Measurements from ENCODE around the gene ZNF48. TPM values are rescaled to one million over a fixed set of nuclear protein-coding genes. Genes with fewer than 3 reads are reported as not detected.

ZNF48 gene
- total and polyA plus RNA-seq, 8 donors: 3.9 to 33.6 (median 5.4) TPM

GRCh38 chr16:30357085-30357714, 38.0 kb upstream of the ZNF48 start:
- Histone ChIP-seq H3K27ac (peak overlapping the region in 4 of 5 donors; percentile 95 to 98 (median 97)), H3K27me3 (no peaks in the 10 kb centered on the region), H3K4me1 (peaks cover 41 to 53% (median 47%) of the 10 kb centered on the region in 4 donors), H3K4me3 (no peak overlapping the region), H3K36me3 (peaks cover 49 to 71% (median 69%) of the 10 kb centered on the region in 4 donors), H3K9me3 (no peaks in the 10 kb centered on the region)
- no peak for DNase-seq
- WGBS, 5 donors: 59 to 79% (median 63%) methylated on average over 5 of the region's 5 CpGs
- TF ChIP-seq POLR2AphosphoS5 (IDR thresholded peaks at IDR 0.05) (no peak), EP300 (IDR thresholded peaks at IDR 0.05) (no peak), POLR2A (IDR thresholded peaks at IDR 0.05) (no peak), CTCF (IDR thresholded peaks at IDR 0.05) (no peak)
- intact Hi-C loops (cut with DNase I; ENCODE audit: low total_unique reads): no loop called here

- intact Hi-C loops (cut with DNase I; ENCODE audit: low total_unique reads): no loop called here
- no peaks in the 10 kb centered on the region for H3K9me3 ChIP-seq
- peaks cover 34 to 46% (median 39%) of the 10 kb centered on the region in 4 donors for H3K4me1 ChIP-seq
- no peak for DNase-seq
- 80 to 85% (median 80%) methylated on average over 25 to 37 of the region's 37 CpGs for WGBS, 5 donors
- peaks cover 47 to 71% (median 69%) of the 10 kb centered on the region in 4 donors for H3K36me3 ChIP-seq
- no peak for TF ChIP-seq CTCF (IDR thresholded peaks at IDR 0.05)
- TF ChIP-seq POLR2AphosphoS5 (IDR thresholded peaks at IDR 0.05): no peak
- TF ChIP-seq EP300 (IDR thresholded peaks at IDR 0.05): no peak
- TF ChIP-seq POLR2A (IDR thresholded peaks at IDR 0.05): no peak
- H3K27me3 ChIP-seq: no peaks in the 10 kb centered on the region
- H3K4me3 ChIP-seq: no peak overlapping the region
- H3K27ac ChIP-seq: peak overlapping the region in 3 of 5 donors; percentile 50 to 97 (median 97)
Measured at GRCh38 chr16:30357715-30358576, 37.3 kb upstream of the ZNF48 start.

- no peaks in the 10 kb centered on the region for H3K27me3 ChIP-seq
- H3K36me3 ChIP-seq: peaks cover 41 to 71% (median 69%) of the 10 kb centered on the region in 4 donors
- H3K27ac ChIP-seq: no peak overlapping the region
- TF ChIP-seq POLR2A (IDR thresholded peaks at IDR 0.05) (no peak), POLR2AphosphoS5 (IDR thresholded peaks at IDR 0.05) (no peak), EP300 (IDR thresholded peaks at IDR 0.05) (no peak), CTCF (IDR thresholded peaks at IDR 0.05) (no peak)
- H3K9me3 ChIP-seq: no peaks in the 10 kb centered on the region
- 89 to 95% (median 91%) methylated on average over 9 of the region's 9 CpGs for WGBS, 5 donors
- H3K4me3 ChIP-seq: no peak overlapping the region
- no peak for DNase-seq
- peaks cover 28 to 40% (median 33%) of the 10 kb centered on the region in 4 donors for H3K4me1 ChIP-seq
- intact Hi-C loops (cut with DNase I; ENCODE audit: low total_unique reads): no loop called here
Measured at GRCh38 chr16:30358577-30358936, 36.7 kb upstream of the ZNF48 start.

GRCh38 chr16:30358990-30359870, 36.0 kb upstream of the ZNF48 start:
- H3K27ac ChIP-seq: no peak overlapping the region
- H3K4me3 ChIP-seq: no peak overlapping the region
- DNase-seq: no peak
- no peaks in the 10 kb centered on the region for H3K27me3 ChIP-seq
- peaks cover 38 to 74% (median 73%) of the 10 kb centered on the region in 4 donors for H3K36me3 ChIP-seq
- H3K4me1 ChIP-seq: peaks cover 21 to 33% (median 27%) of the 10 kb centered on the region in 4 donors
- intact Hi-C loops (cut with DNase I; ENCODE audit: low total_unique reads): no loop called here
- no peak for TF ChIP-seq CTCF (IDR thresholded peaks at IDR 0.05)
- WGBS, 5 donors: 84 to 89% (median 86%) methylated on average over 21 to 28 of the region's 28 CpGs
- no peaks in the 10 kb centered on the region for H3K9me3 ChIP-seq

Measured in stomach (tissue), 9 donors.